ENCODE data around the gene EPHB1.
"Not testable (repeated sequence)": the region's sequence is repeated elsewhere in the genome, so short reads cannot be mapped to it uniquely, and the experiment has no call there.

Gene EPHB1

GRCh38 chr3:135066844-135067727 is 272.0 kb downstream of the EPHB1 start:
- DNase-seq = not testable (repeated sequence)

GRCh38 chr3:135068011-135068410 is 273.0 kb downstream of the EPHB1 start:
- DNase-seq = no peak

- DNase-seq = no peak
These were observed 274.3 kb downstream of the EPHB1 start for GRCh38 chr3:135069406-135069805.

GRCh38 chr3:135071483-135071882 is 276.4 kb downstream of the EPHB1 start:
- DNase-seq = no peak

GRCh38 chr3:135072431-135072830 is 277.4 kb downstream of the EPHB1 start:
- DNase-seq = no peak

GRCh38 chr3:135075157-135075556 is 280.1 kb downstream of the EPHB1 start:
- no peak for DNase-seq

GRCh38 chr3:135076341-135076740 is 281.3 kb downstream of the EPHB1 start:
- no peak for DNase-seq

GRCh38 chr3:135077186-135077585 is 282.1 kb downstream of the EPHB1 start:
- no peak for DNase-seq

GRCh38 chr3:135078283-135078682 is 283.2 kb downstream of the EPHB1 start:
- DNase-seq = no peak

GRCh38 chr3:135079095-135079494 is 284.0 kb downstream of the EPHB1 start:
- no peak for DNase-seq

GRCh38 chr3:135081451-135081850 is 286.4 kb downstream of the EPHB1 start:
- DNase-seq = no peak

GRCh38 chr3:135081856-135082434 is 286.9 kb downstream of the EPHB1 start:
- DNase-seq = no peak

- DNase-seq = no peak
These were observed 287.6 kb downstream of the EPHB1 start for GRCh38 chr3:135082706-135083105.

- DNase-seq = no peak
These were observed 288.1 kb downstream of the EPHB1 start for GRCh38 chr3:135083179-135083578.

GRCh38 chr3:135083756-135084155 is 288.7 kb downstream of the EPHB1 start:
- DNase-seq = no peak

- DNase-seq = no peak
These were observed 289.3 kb downstream of the EPHB1 start for GRCh38 chr3:135084405-135084804.

GRCh38 chr3:135084976-135085375 is 289.9 kb downstream of the EPHB1 start:
- DNase-seq = no peak

GRCh38 chr3:135085652-135086436 is 290.8 kb downstream of the EPHB1 start:
- DNase-seq = no peak

GRCh38 chr3:135087782-135088181 is 292.7 kb downstream of the EPHB1 start:
- DNase-seq = no peak

- no peak for DNase-seq
These were observed 294.4 kb downstream of the EPHB1 start for GRCh38 chr3:135089451-135089850.

- DNase-seq = no peak
These were observed 295.1 kb downstream of the EPHB1 start for GRCh38 chr3:135090020-135090717.

- DNase-seq = no peak
These were observed 296.9 kb downstream of the EPHB1 start for GRCh38 chr3:135091946-135092345.

GRCh38 chr3:135093121-135093520 is 298.1 kb downstream of the EPHB1 start:
- DNase-seq = no peak
